ENCODE data around the gene TAF1B. TPM values are rescaled to one million over a fixed set of nuclear protein-coding genes. Genes with fewer than 3 reads are reported as not detected.

Gene TAF1B
- 10 to 100 TPM; 49.4 to 54.7 TPM for total RNA-seq

- peak within 1 kb of the TSS; percentile 87 for H3K4me3 Mint-ChIP-seq
- H3K9me3 Mint-ChIP-seq = no peaks in the 10 kb centered on the region
- peaks cover 49% of the 10 kb centered on the region for H3K4me1 Mint-ChIP-seq
- no peaks in the 10 kb centered on the region for H3K27me3 Mint-ChIP-seq
- CTCF ChIA-PET = interaction anchor here (0.8 to 4.4 kb wide), 15 partner anchors 12 to 288 kb away, joined by 3 to 44 read pairs (median 5); partner anchors contain the start of gene ADAM17
- peak; percentile 91 for DNase-seq
- POLR2A ChIA-PET = interaction anchor here (0.5 to 3.7 kb wide), 48 partner anchors 10 to 461 kb away, joined by 3 to 47 read pairs (median 6); partner anchors contain the start of genes ADAM17, CPSF3, IAH1 and ITGB1BP1
- peaks cover 41% of the 10 kb centered on the region for H3K36me3 Mint-ChIP-seq (ENCODE audit: low read depth)
- peak within 1 kb of the TSS; percentile 87 for H3K27ac Mint-ChIP-seq
Observed at GRCh38 chr2:9843229-9844035, at the start of gene TAF1B. Gene TAF1B (plus strand): TSS chr2:9843474. CDS start chr2:9843542, 68 bp downstream.

- Mint-ChIP-seq H3K27me3 (no peaks in the 10 kb centered on the region), H3K36me3 (ENCODE audit: low read depth) (peaks cover 2% of the 10 kb centered on the region), H3K4me1 (peaks cover 29% of the 10 kb centered on the region), H3K27ac (no peak overlapping the region), H3K4me3 (no peak overlapping the region), H3K9me3 (peaks cover 3% of the 10 kb centered on the region)
- no peak for DNase-seq
- POLR2A ChIA-PET = interaction anchor here (0.8 to 1.6 kb wide), 3 partner anchors 12 to 239 kb away, joined by 3 to 9 read pairs (median 5); partner anchors contain the start of genes ADAM17 and YWHAQ
- CTCF ChIA-PET = interaction anchor here (0.9 to 10.2 kb wide), 2 partner anchors 14 to 20 kb away, joined by 3 to 154 read pairs; no protein-coding TSS in a partner anchor
Observed at GRCh38 chr2:9793918-9794717, 49.2 kb upstream of the TAF1B start.

- peaks cover 3% of the 10 kb centered on the region for H3K9me3 Mint-ChIP-seq
- no peaks in the 10 kb centered on the region for H3K36me3 Mint-ChIP-seq (ENCODE audit: low read depth)
- H3K27ac Mint-ChIP-seq = no peak overlapping the region
- CTCF ChIA-PET = interaction anchor here (10.2 kb wide), 1 partner anchor 15 kb away, joined by 154 read pairs; no protein-coding TSS in a partner anchor
- no peak overlapping the region for H3K4me3 Mint-ChIP-seq
- no peaks in the 10 kb centered on the region for H3K27me3 Mint-ChIP-seq
- no peak for DNase-seq
- H3K4me1 Mint-ChIP-seq = peaks cover 38% of the 10 kb centered on the region
- POLR2A ChIA-PET = interaction anchor here (1.3 to 1.6 kb wide), 2 partner anchors 13 to 239 kb away, joined by 5 to 9 read pairs; partner anchors contain the start of gene ADAM17
Observed at GRCh38 chr2:9795071-9795470, 48.2 kb upstream of the TAF1B start.

GRCh38 chr2:9796056-9797010 is 46.9 kb upstream of the TAF1B start:
- no peaks in the 10 kb centered on the region for H3K36me3 Mint-ChIP-seq (ENCODE audit: low read depth)
- H3K27me3 Mint-ChIP-seq = no peaks in the 10 kb centered on the region
- CTCF ChIA-PET = interaction anchor here (2.1 to 10.2 kb wide), 2 partner anchors 16 to 17 kb away, joined by 8 to 154 read pairs; no protein-coding TSS in a partner anchor
- no peak for DNase-seq
- H3K4me3 Mint-ChIP-seq = no peak overlapping the region
- no peak overlapping the region for H3K27ac Mint-ChIP-seq
- H3K9me3 Mint-ChIP-seq = peaks cover 3% of the 10 kb centered on the region
- H3K4me1 Mint-ChIP-seq = peaks cover 51% of the 10 kb centered on the region
- POLR2A ChIA-PET = interaction anchor here (1.2 to 6.1 kb wide), 2 partner anchors 9 to 13 kb away, joined by 4 to 56 read pairs; no protein-coding TSS in a partner anchor

- DNase-seq = no peak
- CTCF ChIA-PET = interaction anchor here (2.1 to 10.2 kb wide), 3 partner anchors 16 to 26 kb away, joined by 8 to 154 read pairs (median 105); no protein-coding TSS in a partner anchor
- H3K36me3 Mint-ChIP-seq (ENCODE audit: low read depth) = no peaks in the 10 kb centered on the region
- H3K9me3 Mint-ChIP-seq = peaks cover 3% of the 10 kb centered on the region
- POLR2A ChIA-PET = interaction anchor here (1.2 to 6.1 kb wide), 3 partner anchors 10 to 167 kb away, joined by 3 to 56 read pairs (median 4); no protein-coding TSS in a partner anchor
- peaks cover 54% of the 10 kb centered on the region for H3K4me1 Mint-ChIP-seq
- H3K4me3 Mint-ChIP-seq = no peak overlapping the region
- no peak overlapping the region for H3K27ac Mint-ChIP-seq
- no peaks in the 10 kb centered on the region for H3K27me3 Mint-ChIP-seq
Observed at GRCh38 chr2:9797086-9797485, 46.2 kb upstream of the TAF1B start.

GRCh38 chr2:9797681-9798556 is 45.4 kb upstream of the TAF1B start:
- Mint-ChIP-seq H3K9me3 (peaks cover 3% of the 10 kb centered on the region), H3K36me3 (ENCODE audit: low read depth) (no peaks in the 10 kb centered on the region), H3K4me3 (no peak overlapping the region), H3K4me1 (peaks cover 53% of the 10 kb centered on the region), H3K27me3 (no peaks in the 10 kb centered on the region), H3K27ac (peak overlapping the region; percentile 98)
- CTCF ChIA-PET = interaction anchor here (1.5 to 10.2 kb wide), 8 partner anchors 16 to 246 kb away, joined by 3 to 154 read pairs (median 10); partner anchors contain the start of gene KLF11
- POLR2A ChIA-PET = interaction anchor here (1.2 to 6.1 kb wide), 9 partner anchors 11 to 242 kb away, joined by 3 to 56 read pairs (median 5); partner anchors contain the start of genes ADAM17 and TAF1B
- no peak for DNase-seq

GRCh38 chr2:9799011-9799596 is 44.2 kb upstream of the TAF1B start:
- Mint-ChIP-seq H3K36me3 (ENCODE audit: low read depth) (no peaks in the 10 kb centered on the region), H3K4me3 (peak overlapping the region; percentile 72), H3K27ac (peak overlapping the region; percentile 98), H3K9me3 (no peaks in the 10 kb centered on the region), H3K27me3 (no peaks in the 10 kb centered on the region), H3K4me1 (peaks cover 49% of the 10 kb centered on the region)
- POLR2A ChIA-PET = interaction anchor here (0.7 to 6.1 kb wide), 26 partner anchors 12 to 377 kb away, joined by 3 to 56 read pairs (median 4); partner anchors contain the start of genes ADAM17, KLF11, TAF1B and YWHAQ
- DNase-seq = peak; percentile 60
- CTCF ChIA-PET = interaction anchor here (0.6 to 10.2 kb wide), 50 partner anchors 10 to 610 kb away, joined by 3 to 154 read pairs (median 4); partner anchors contain the start of genes ADAM17, KLF11, TAF1B and YWHAQ

GRCh38 chr2:9799729-9800632 is 43.3 kb upstream of the TAF1B start:
- Mint-ChIP-seq H3K9me3 (no peaks in the 10 kb centered on the region), H3K4me1 (peaks cover 49% of the 10 kb centered on the region), H3K27me3 (no peaks in the 10 kb centered on the region), H3K36me3 (ENCODE audit: low read depth) (no peaks in the 10 kb centered on the region), H3K27ac (peak overlapping the region; percentile 98), H3K4me3 (peak overlapping the region; percentile 72)
- ChIA-PET POLR2A (interaction anchor here (0.7 to 6.1 kb wide), 35 partner anchors 13 to 378 kb away, joined by 3 to 56 read pairs (median 4); partner anchors contain the start of genes ADAM17, CPSF3, ITGB1BP1 and KLF11), CTCF (interaction anchor here (0.6 to 10.2 kb wide), 55 partner anchors 10 to 609 kb away, joined by 3 to 154 read pairs (median 4); partner anchors contain the start of genes ADAM17, KLF11, TAF1B and YWHAQ)
- DNase-seq = peak; percentile 92

GRCh38 chr2:9800639-9800974 is 42.7 kb upstream of the TAF1B start:
- H3K9me3 Mint-ChIP-seq = no peaks in the 10 kb centered on the region
- POLR2A ChIA-PET = interaction anchor here (0.8 to 6.1 kb wide), 20 partner anchors 13 to 377 kb away, joined by 3 to 56 read pairs (median 6); partner anchors contain the start of genes ADAM17, CPSF3, ITGB1BP1 and KLF11
- CTCF ChIA-PET = interaction anchor here (0.8 to 10.2 kb wide), 22 partner anchors 10 to 250 kb away, joined by 3 to 154 read pairs (median 8); partner anchors contain the start of gene TAF1B
- no peaks in the 10 kb centered on the region for H3K27me3 Mint-ChIP-seq
- no peaks in the 10 kb centered on the region for H3K36me3 Mint-ChIP-seq (ENCODE audit: low read depth)
- DNase-seq = no peak
- H3K27ac Mint-ChIP-seq = peak overlapping the region; percentile 98
- peaks cover 49% of the 10 kb centered on the region for H3K4me1 Mint-ChIP-seq
- H3K4me3 Mint-ChIP-seq = no peak overlapping the region
